A549 (cell line): Measurements from ENCODE around the gene ZGPAT. TPM values are rescaled to one million over a fixed set of nuclear protein-coding genes. Genes with fewer than 3 reads are reported as not detected.

Source experiments
- ATAC-seq, 2 experiments: fragments of 200-7000 bp in 1 of 2; fragments of >200 bp in 1 of 2; cut with Nextera tagmentation in 1 of 2; cut with Tn5 transposase in 1 of 2; 3 replicates each; pipeline versions ENCODE4 v1.8.0 to v1.9.1; 2018 to 2020; ENCODE audit warnings: mild to moderate bottlenecking in 1 of 2, moderate library complexity in 1 of 2
- CTCF ChIA-PET: fragments of 300-600 bp; sonication (Branson Sonifier 250); formaldehyde crosslinking; extraction: SDS; loops from one replicate; lab custom pipeline; 2021; ENCODE audit warnings: antibody characterized with exemption, inconsistent platforms; lab: Yijun Ruan, JAX
- POLR2A ChIA-PET: fragments of 350-600 bp; formaldehyde crosslinking; extraction: SDS; loops from one replicate; lab custom pipeline; 2021; ENCODE audit warnings: antibody characterized with exemption, inconsistent platforms; lab: Yijun Ruan, JAX
- DNase-seq, 2 experiments: peaks; one replicate each; pipeline versions ENCODE4 v3.0.0 to v3.0.0-alpha.2; 2011 to 2016; ENCODE audit warnings: low read depth in 1 of 2, low spot score in 1 of 2
- FAIRE-seq: peaks from 2 replicates; lab custom pipeline; 2011; peaks lifted over from hg19 to GRCh38; lab: Jason Lieb, UNC
- H3K27ac ChIP-seq, 2 experiments: fragments of >200 bp; sonication (Bioruptor Twin); formaldehyde crosslinking; 3 replicates each; pipeline ENCODE4 v1.5.1; 2016 to 2017
- H3K4me1 ChIP-seq: fragments of >200 bp; sonication (Bioruptor Twin); formaldehyde crosslinking; 3 replicates; pipeline ENCODE4 v1.6.1; 2016
- H3K4me2 ChIP-seq: fragments of >200 bp; sonication (Bioruptor Twin); formaldehyde crosslinking; 3 replicates; pipeline ENCODE4 v1.6.1; 2016
- H3K4me3 ChIP-seq: fragments of >200 bp; sonication (Bioruptor Twin); formaldehyde crosslinking; 3 replicates; pipeline ENCODE4 v1.5.1; 2016
- H3K9me3 ChIP-seq: fragments of >200 bp; sonication (Bioruptor Twin); formaldehyde crosslinking; 3 replicates; pipeline ENCODE4 v1.6.1; 2016
- BHLHE40 ChIP-seq: IDR thresholded peaks from 2 replicates; pipeline ENCODE4 v1.6.1; 2012; ENCODE audit warnings: low read depth, low read length, inconsistent platforms
- CBX8 ChIP-seq: fragments of 200-600 bp; sonication (generic); IDR thresholded peaks from 2 replicates; pipeline ENCODE4 v1.6.1; 2016
- CHD2 ChIP-seq: fragments of 150-350 bp; IDR thresholded peaks from 2 replicates; pipeline ENCODE4 v1.6.1; 2014; ENCODE audit warnings: low read length; ENCODE audit not compliant: partially characterized antibody
- CHD4 ChIP-seq: fragments of 200-600 bp; sonication (generic); IDR thresholded peaks from 2 replicates; pipeline ENCODE4 v1.6.1; 2016; ENCODE audit warnings: antibody characterized with exemption, mild to moderate bottlenecking, borderline replicate concordance
- EHF ChIP-seq: fragments of 250-450 bp; sonication (Bioruptor Pico); IDR thresholded peaks from 2 replicates; pipeline ENCODE4 v1.5.0; 2020; ENCODE audit warnings: mild to moderate bottlenecking
- EHMT2 ChIP-seq: fragments of 200-600 bp; sonication (generic); IDR thresholded peaks from 2 replicates; pipeline ENCODE4 v1.6.1; 2016; ENCODE audit warnings: antibody characterized with exemption, low read depth, mild to moderate bottlenecking, moderate library complexity
- ESRRA ChIP-seq: fragments of 150-350 bp; IDR thresholded peaks from 2 replicates; pipeline ENCODE4 v1.6.1; 2014; ENCODE audit warnings: mild to moderate bottlenecking, low read length, borderline replicate concordance
- FOSB ChIP-seq: fragments of 250-450 bp; sonication (Bioruptor Pico); IDR thresholded peaks from 2 replicates; pipeline ENCODE4 v1.5.0; 2020; ENCODE audit warnings: mild to moderate bottlenecking, moderate library complexity
- FOXS1 ChIP-seq: fragments of 250-450 bp; sonication (Bioruptor Pico); IDR thresholded peaks from 2 replicates; pipeline ENCODE4 v1.5.0; 2020; ENCODE audit warnings: mild to moderate bottlenecking, moderate library complexity
- GATA3 ChIP-seq: IDR thresholded peaks from 2 replicates; pipeline ENCODE4 v1.6.1; 2012; ENCODE audit warnings: borderline replicate concordance
- HEYL ChIP-seq: fragments of 250-450 bp; sonication (Bioruptor Pico); IDR thresholded peaks from 2 replicates; pipeline ENCODE4 v1.8.0; 2021; ENCODE audit warnings: mild to moderate bottlenecking, moderate library complexity
- HOXB13 ChIP-seq: fragments of 250-450 bp; sonication (Bioruptor Pico); IDR thresholded peaks from 2 replicates; pipeline ENCODE4 v1.5.0; 2020; ENCODE audit warnings: low read depth, mild to moderate bottlenecking, moderate library complexity
- JUNB ChIP-seq: fragments of >200 bp; sonication (Bioruptor Twin); formaldehyde crosslinking; IDR thresholded peaks from 2 replicates; pipeline ENCODE4 v1.6.1; 2016
- MAFK ChIP-seq: fragments of 450-650 bp; IDR thresholded peaks from 2 replicates; pipeline ENCODE4 v1.6.1; 2014; ENCODE audit not compliant: partially characterized antibody
- MAX ChIP-seq: IDR thresholded peaks from 2 replicates; pipeline ENCODE4 v1.6.1; 2012
- RAD21 ChIP-seq, 2 experiments: fragments of >200 bp in 1 of 2; sonication (Bioruptor Twin) in 1 of 2; formaldehyde crosslinking in 1 of 2; IDR thresholded peaks in 1 of 2; conservative IDR thresholded peaks in 1 of 2; 2 replicates in 1 of 2; 3 replicates in 1 of 2; pipeline ENCODE4 v1.6.1; 2012 to 2018; ENCODE audit warnings: inconsistent platforms in 1 of 2
- RARB ChIP-seq: fragments of 250-450 bp; sonication (Bioruptor Pico); IDR thresholded peaks from 2 replicates; pipeline ENCODE4 v1.8.0; 2021; ENCODE audit warnings: mild to moderate bottlenecking, moderate library complexity
- REST ChIP-seq: fragments of 200-600 bp; sonication (generic); IDR thresholded peaks from 2 replicates; pipeline ENCODE4 v1.6.1; 2016; ENCODE audit warnings: antibody characterized with exemption, mild to moderate bottlenecking, moderate library complexity
- RFX5 ChIP-seq: fragments of 450-650 bp; IDR thresholded peaks from 2 replicates; pipeline ENCODE4 v1.7.1; 2014; ENCODE audit warnings: antibody characterized with exemption, mild to moderate bottlenecking, moderate library complexity
- RNF2 ChIP-seq: fragments of 200-600 bp; sonication (generic); IDR thresholded peaks from 2 replicates; pipeline ENCODE4 v1.6.1; 2016; ENCODE audit warnings: low read depth, mild to moderate bottlenecking, antibody characterized with exemption, moderate library complexity, borderline replicate concordance
- SMC3 ChIP-seq: fragments of >200 bp; sonication (Bioruptor Twin); formaldehyde crosslinking; IDR thresholded peaks from 3 replicates; pipeline ENCODE4 v1.6.1; 2018; ENCODE audit warnings: inconsistent platforms
- SREBF2 ChIP-seq: fragments of 450-650 bp; IDR thresholded peaks from 2 replicates; pipeline ENCODE4 v1.6.1; 2014; ENCODE audit warnings: mild to moderate bottlenecking, moderate library complexity
- TFCP2L1 ChIP-seq: fragments of 250-450 bp; sonication (Bioruptor Pico); IDR thresholded peaks from 2 replicates; pipeline ENCODE4 v1.5.0; 2021; ENCODE audit warnings: mild to moderate bottlenecking
- USF2 ChIP-seq: fragments of 450-650 bp; IDR thresholded peaks from 2 replicates; pipeline ENCODE4 v1.6.1; 2014; ENCODE audit warnings: antibody characterized with exemption
- ZSCAN20 ChIP-seq: fragments of 250-450 bp; sonication (Bioruptor Pico); IDR thresholded peaks from 2 replicates; pipeline ENCODE4 v1.8.0; 2022; ENCODE audit warnings: mild to moderate bottlenecking, moderate library complexity
- WGBS: methylation state at CpG from one replicate; pipeline ENCODE4 v1.1.6; 2017; ENCODE audit errors: missing lambda C conversion rate; 5-methylcytosine and 5-hydroxymethylcytosine counted together
- polyA plus RNA-seq, 4 experiments: library from polyadenylated mRNA; depleted of rRNA in 3 of 4; stranded (reverse); fragments of >200 nt; fragmentation: RNase III in 1 of 4; extraction: RNeasy Plus Mini Kit Qiagen cat#74134 plus additional on column Dnase treatment in 1 of 4; gene quantifications; 2 replicates in 3 of 4; 3 replicates in 1 of 4; pipeline ENCODE4 v1.2.3, GENCODE V29; 2011 to 2017

The ZGPAT gene
- polyA plus RNA-seq, 2 of the 4 experiments (the other 2 are of a cell fraction) = 9.5 to 23.9 TPM

GRCh38 chr20:63751471-63752271, 43.8 kb downstream of the ZGPAT start:
- peak in 1 of 2 experiments; percentile 15; a peak in 2 of 6 replicates for ATAC-seq
- POLR2A ChIA-PET = interaction anchor here (1.0 kb wide), 1 partner anchor 11 kb away, joined by 3 read pairs; no protein-coding TSS in a partner anchor
- DNase-seq = no peak
- no peak overlapping the region for H3K27ac ChIP-seq
- FAIRE-seq = no peak
- TF ChIP-seq SMC3 (no peak), SREBF2 (no peak), FOSB (CRISPR knock-in tag) (no peak), GATA3 (no peak), ZSCAN20 (CRISPR knock-in tag) (no peak), RNF2 (no peak), ESRRA (no peak), TFCP2L1 (CRISPR knock-in tag) (no peak), MAFK (no peak), JUNB (no peak)
- TF ChIP-seq, all 56 proteins: peak for 0
- H3K4me1 ChIP-seq = no peaks in the 10 kb centered on the region
- 77% methylated on average over 27 of the region's 45 CpGs for WGBS
- H3K4me3 ChIP-seq = no peak overlapping the region
- CTCF ChIA-PET = interaction anchor here (3.9 kb wide), 1 partner anchor 11 kb away, joined by 12 read pairs; no protein-coding TSS in a partner anchor
- H3K4me2 ChIP-seq = no peak overlapping the region
- no peaks in the 10 kb centered on the region for H3K9me3 ChIP-seq

- DNase-seq = no peak
- no peak for FAIRE-seq
- no peaks in the 10 kb centered on the region for H3K4me1 ChIP-seq
- H3K4me3 ChIP-seq = no peak overlapping the region
- TF ChIP-seq FOXS1 (CRISPR knock-in tag) (no peak), TFCP2L1 (CRISPR knock-in tag) (no peak), ESRRA (no peak), JUNB (no peak), USF2 (no peak), HEYL (CRISPR knock-in tag) (no peak), BHLHE40 (no peak)
- TF ChIP-seq, all 56 proteins: peak for 0
- Histone ChIP-seq H3K4me2 (no peak overlapping the region), H3K9me3 (no peaks in the 10 kb centered on the region), H3K27ac (no peak overlapping the region)
- ATAC-seq = peak in 1 of 2 experiments; percentile 39; a peak in 3 of 6 replicates
- CTCF ChIA-PET = interaction anchor here (1.9 to 3.9 kb wide), 2 partner anchors 11 to 24 kb away, joined by 5 to 12 read pairs; no protein-coding TSS in a partner anchor
- POLR2A ChIA-PET = no interaction called here
- WGBS = 91% methylated on average over 44 of the region's 50 CpGs
These were observed 44.7 kb downstream of the ZGPAT start for GRCh38 chr20:63752411-63753101.

- no peak; a peak in 1 of 6 replicates for ATAC-seq
- ChIA-PET CTCF (interaction anchor here (1.9 to 3.9 kb wide), 2 partner anchors 12 to 23 kb away, joined by 5 to 12 read pairs; no protein-coding TSS in a partner anchor), POLR2A (no interaction called here)
- no peak for DNase-seq
- Histone ChIP-seq H3K9me3 (no peaks in the 10 kb centered on the region), H3K4me3 (no peak overlapping the region), H3K4me1 (no peaks in the 10 kb centered on the region), H3K27ac (no peak overlapping the region), H3K4me2 (no peak overlapping the region)
- TF ChIP-seq HOXB13 (CRISPR knock-in tag) (no peak), CBX8 (no peak), MAX (no peak), CHD4 (no peak), CHD2 (no peak), RARB (no peak), EHMT2 (no peak), RFX5 (no peak), RAD21 (conservative IDR thresholded peaks at IDR 0.05 in 1 of 2, IDR thresholded peaks at IDR 0.05 in 1 of 2) (no peak), REST (no peak), FOSB (CRISPR knock-in tag) (no peak), ESRRA (no peak), EHF (no peak)
- FAIRE-seq = no peak
- WGBS = 83% methylated on average over 12 of the region's 13 CpGs
These were observed 45.5 kb downstream of the ZGPAT start for GRCh38 chr20:63753381-63753780.
